PFSK-1 (cell line): ENCODE data around the gene ACOXL.

ENCODE experiments used
- FOXP2 ChIP-seq: optimal IDR thresholded peaks from 2 replicates; pipeline ENCODE3; 2011; ENCODE audit warnings: borderline replicate concordance, control low read depth, inconsistent platforms; ENCODE audit not compliant: insufficient read depth; ENCODE audit errors: extremely low read length, extremely low read depth
- POLR2AphosphoS5 ChIP-seq: IDR thresholded peaks from 2 replicates; pipeline ENCODE4 v1.6.1; 2012; ENCODE audit warnings: low read depth, mild to moderate bottlenecking, control low read depth, low read length, moderate library complexity
- REST ChIP-seq, 2 experiments: IDR thresholded peaks; 2 replicates each; pipeline versions ENCODE4 v1.6.1 to v1.8.0; 2011 to 2012; ENCODE audit warnings: low read depth in 2 of 2, low read length in 2 of 2, control low read depth in 1 of 2, inconsistent platforms in 1 of 2, mild to moderate bottlenecking in 1 of 2, moderate library complexity in 1 of 2; ENCODE audit not compliant: insufficient read depth in 1 of 2
- SIN3A ChIP-seq: IDR thresholded peaks from 2 replicates; pipeline ENCODE4 v1.6.1; 2012; ENCODE audit warnings: mild to moderate bottlenecking, low read length, moderate library complexity, borderline replicate concordance; ENCODE audit not compliant: insufficient read depth
- TAF1 ChIP-seq: IDR thresholded peaks from 2 replicates; pipeline ENCODE4 v1.6.1; 2012; ENCODE audit warnings: low read length, control low read depth, borderline replicate concordance; ENCODE audit not compliant: insufficient read depth

Gene ACOXL

GRCh38 chr2:110969696-110970095, 237.3 kb downstream of the ACOXL start:
- TF ChIP-seq FOXP2 = no peak
- no peak for TF ChIP-seq POLR2AphosphoS5
- no peak for TF ChIP-seq REST (IDR thresholded peaks at IDR 0.05; ENCODE audit: insufficient read depth in 1 of 2, low read depth in 2 of 2, low read length in 2 of 2)
- TF ChIP-seq TAF1 = no peak
- TF ChIP-seq SIN3A = no peak

- TF ChIP-seq REST (IDR thresholded peaks at IDR 0.05; ENCODE audit: insufficient read depth in 1 of 2, low read depth in 2 of 2, low read length in 2 of 2) (no peak), SIN3A (no peak), POLR2AphosphoS5 (no peak), FOXP2 (no peak), TAF1 (no peak)
Measured at GRCh38 chr2:110970201-110970600, 237.8 kb downstream of the ACOXL start.

- no peak for TF ChIP-seq TAF1
- TF ChIP-seq POLR2AphosphoS5 = no peak
- no peak for TF ChIP-seq SIN3A
- no peak for TF ChIP-seq REST (IDR thresholded peaks at IDR 0.05; ENCODE audit: insufficient read depth in 1 of 2, low read depth in 2 of 2, low read length in 2 of 2)
Measured at GRCh38 chr2:110971811-110972210, 239.4 kb downstream of the ACOXL start.

GRCh38 chr2:110973262-110973661, 240.9 kb downstream of the ACOXL start:
- TF ChIP-seq SIN3A (no peak), REST (IDR thresholded peaks at IDR 0.05; ENCODE audit: insufficient read depth in 1 of 2, low read depth in 2 of 2, low read length in 2 of 2) (no peak), POLR2AphosphoS5 (no peak), TAF1 (no peak), FOXP2 (no peak)

GRCh38 chr2:110977403-110977802, 245.0 kb downstream of the ACOXL start:
- no peak for TF ChIP-seq TAF1
- TF ChIP-seq SIN3A = no peak
- TF ChIP-seq FOXP2 = no peak
- no peak for TF ChIP-seq POLR2AphosphoS5
- TF ChIP-seq REST (IDR thresholded peaks at IDR 0.05; ENCODE audit: insufficient read depth in 1 of 2, low read depth in 2 of 2, low read length in 2 of 2) = no peak
